Peyer's patch (tissue), 4 donors: ENCODE results near the gene CNTN5. TPM values are rescaled to one million over a fixed set of nuclear protein-coding genes. Genes with fewer than 3 reads are reported as not detected.

Experiments used
- DNase-seq, 3 donors: peaks; one replicate each; pipeline ENCODE4 v3.0.0-alpha.2; 2017 to 2019
- H3K27ac ChIP-seq, 4 donors: fragments of 200-600 bp; sonication (generic); one replicate each; pipeline ENCODE4 v1.5.1; 2016 to 2019
- H3K27me3 ChIP-seq, 2 donors: fragments of 200-600 bp; sonication (generic); one replicate each; pipeline ENCODE4 v1.5.1; 2019
- H3K36me3 ChIP-seq, 3 donors: fragments of 200-600 bp; sonication (generic); one replicate each; pipeline ENCODE4 v1.5.1; 2016 to 2019
- H3K4me1 ChIP-seq, 4 donors: fragments of 200-600 bp; sonication (generic); one replicate each; pipeline ENCODE4 v1.5.1; 2016 to 2019
- H3K4me3 ChIP-seq, 4 donors: fragments of 200-600 bp; sonication (generic); 1 replicate in 3 of 4; 2 replicates in 1 of 4; pipeline ENCODE4 v1.5.1; 2016 to 2019; ENCODE audit warnings: mild to moderate bottlenecking in 1 of 4
- H3K9me3 ChIP-seq, 4 donors: fragments of 200-600 bp; sonication (generic); one replicate each; pipeline ENCODE4 v1.5.1; 2016 to 2019; ENCODE audit warnings: mild to moderate bottlenecking in 1 of 4
- CTCF ChIP-seq, 6 experiments: fragments of 450-650 bp in 4 of 6; fragments of 200-600 bp in 2 of 6; sonication (generic) in 1 of 6; IDR thresholded peaks; one replicate each; pipeline ENCODE4 v1.5.1; 2017 to 2019; ENCODE audit warnings: antibody characterized with exemption in 6 of 6, mild to moderate bottlenecking in 3 of 6, moderate library complexity in 1 of 6
- POLR2A ChIP-seq, 2 donors: fragments of 450-650 bp; IDR thresholded peaks; one replicate each; pipeline ENCODE4 v1.5.1; 2017; ENCODE audit warnings: antibody characterized with exemption in 2 of 2, mild to moderate bottlenecking in 2 of 2, moderate library complexity in 2 of 2
- total RNA-seq, 4 donors: library from RNA; depleted of rRNA; stranded (reverse); fragments of >200 nt; gene quantifications; one replicate each; pipeline ENCODE4 v1.1.0, GENCODE V29; 2016

Gene CNTN5
- total RNA-seq, 4 donors from 2014 or later, result not detected

- no peaks in the 10 kb centered on the region for H3K27me3 ChIP-seq
Measured at GRCh38 chr11:99795999-99796398, 775.2 kb downstream of the CNTN5 start.

GRCh38 chr11:99803501-99803900 is 782.8 kb downstream of the CNTN5 start:
- H3K4me3 ChIP-seq, result no peak overlapping the region
- no peaks in the 10 kb centered on the region for H3K9me3 ChIP-seq
- TF ChIP-seq POLR2A (IDR thresholded peaks at IDR 0.05), result no peak
- no peak for TF ChIP-seq CTCF (IDR thresholded peaks at IDR 0.05)
- no peak overlapping the region for H3K27ac ChIP-seq
- H3K27me3 ChIP-seq, result no peaks in the 10 kb centered on the region
- no peaks in the 10 kb centered on the region for H3K36me3 ChIP-seq
- no peak for DNase-seq
- no peaks in the 10 kb centered on the region for H3K4me1 ChIP-seq

More at GRCh38 chr11:99795999-99796398, 775.2 kb downstream of the CNTN5 start:
- Histone ChIP-seq H3K4me3 (no peak overlapping the region), H3K4me1 (no peaks in the 10 kb centered on the region), H3K27ac (no peak overlapping the region), H3K36me3 (no peaks in the 10 kb centered on the region), H3K9me3 (peaks cover 0 to 4% (median 0%) of the 10 kb centered on the region in 4 donors)
- DNase-seq, result no peak
- no peak for TF ChIP-seq CTCF (IDR thresholded peaks at IDR 0.05)
- TF ChIP-seq POLR2A (IDR thresholded peaks at IDR 0.05), result no peak

DNA sequence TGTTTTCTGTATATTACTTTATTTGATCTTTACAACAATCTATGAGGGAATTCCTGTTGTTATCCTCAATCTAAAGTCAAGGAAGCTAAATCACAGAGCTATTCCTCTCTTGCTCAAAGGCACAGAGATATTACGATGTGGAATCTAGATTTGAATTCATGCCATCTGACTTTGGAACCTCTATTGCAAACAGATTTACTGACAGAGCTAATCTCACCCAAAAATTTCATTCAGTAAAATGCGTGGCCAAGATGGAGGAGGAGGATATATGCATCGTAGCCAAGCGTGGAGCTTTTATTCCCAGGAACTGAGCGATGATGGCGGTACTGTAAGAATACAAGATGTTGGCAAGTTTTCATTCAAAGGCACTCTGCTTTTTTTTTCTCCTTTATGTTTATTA is 791.8 kb downstream of the CNTN5 start:
- Histone ChIP-seq H3K4me3 (no peak overlapping the region), H3K27ac (no peak overlapping the region), H3K9me3 (no peaks in the 10 kb centered on the region), H3K27me3 (no peaks in the 10 kb centered on the region), H3K4me1 (no peaks in the 10 kb centered on the region), H3K36me3 (no peaks in the 10 kb centered on the region)
- no peak for TF ChIP-seq POLR2A (IDR thresholded peaks at IDR 0.05)
- TF ChIP-seq CTCF (IDR thresholded peaks at IDR 0.05), result no peak
- no peak for DNase-seq

DNA sequence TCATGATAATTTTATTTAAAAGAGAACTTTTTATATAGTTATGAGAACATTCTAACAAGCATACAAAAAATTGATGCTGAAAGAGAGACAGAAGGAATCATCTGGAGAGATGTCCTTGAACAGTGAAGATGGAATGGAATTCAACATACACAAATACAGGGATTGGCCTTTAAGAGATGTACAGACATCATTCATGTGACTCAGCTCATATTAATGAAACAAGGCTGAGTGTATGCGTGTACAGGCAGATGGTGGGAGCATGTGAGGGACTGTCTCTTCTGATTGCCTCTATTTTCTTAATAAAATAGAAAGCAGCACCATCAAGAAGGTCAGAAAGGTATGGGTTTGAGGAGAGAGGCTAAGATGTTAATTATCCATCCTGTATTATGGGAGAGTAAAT is 793.3 kb downstream of the CNTN5 start:
- H3K36me3 ChIP-seq, result no peaks in the 10 kb centered on the region
- TF ChIP-seq CTCF (IDR thresholded peaks at IDR 0.05), result no peak
- TF ChIP-seq POLR2A (IDR thresholded peaks at IDR 0.05), result no peak
- H3K4me3 ChIP-seq, result no peak overlapping the region
- no peaks in the 10 kb centered on the region for H3K9me3 ChIP-seq
- H3K27me3 ChIP-seq, result no peaks in the 10 kb centered on the region
- DNase-seq, result no peak
- H3K4me1 ChIP-seq, result no peaks in the 10 kb centered on the region
- H3K27ac ChIP-seq, result no peak overlapping the region

- Histone ChIP-seq H3K4me1 (no peaks in the 10 kb centered on the region), H3K27me3 (no peaks in the 10 kb centered on the region)
- TF ChIP-seq POLR2A (IDR thresholded peaks at IDR 0.05) (no peak), CTCF (IDR thresholded peaks at IDR 0.05) (no peak)
Measured at GRCh38 chr11:99814738-99815137, 794.0 kb downstream of the CNTN5 start.

GRCh38 chr11:99818991-99819390 is 798.2 kb downstream of the CNTN5 start:
- no peaks in the 10 kb centered on the region for H3K4me1 ChIP-seq
- TF ChIP-seq CTCF (IDR thresholded peaks at IDR 0.05) (no peak), POLR2A (IDR thresholded peaks at IDR 0.05) (no peak)
- no peaks in the 10 kb centered on the region for H3K9me3 ChIP-seq
- DNase-seq, result no peak
- H3K4me3 ChIP-seq, result no peak overlapping the region
- H3K27ac ChIP-seq, result no peak overlapping the region
- no peaks in the 10 kb centered on the region for H3K36me3 ChIP-seq
- H3K27me3 ChIP-seq, result no peaks in the 10 kb centered on the region

More at GRCh38 chr11:99814738-99815137, 794.0 kb downstream of the CNTN5 start:
- H3K4me3 ChIP-seq, result no peak overlapping the region
- no peaks in the 10 kb centered on the region for H3K9me3 ChIP-seq
- DNase-seq, result no peak
- no peaks in the 10 kb centered on the region for H3K36me3 ChIP-seq
- H3K27ac ChIP-seq, result no peak overlapping the region
